Sigmoid colon (tissue), 4 donors: ENCODE measurements around the gene PIGZ.

Experiments used
- POLR2AphosphoS5 ChIP-seq, 4 donors: sonication (generic); formaldehyde crosslinking; IDR thresholded peaks; one replicate each; pipeline ENCODE4 v1.6.1; 2017; ENCODE audit warnings: antibody characterized with exemption in 4 of 4
- TF ChIP-seq, protein P1 (sequence below), 4 experiments: fragments of 450-650 bp in 3 of 4; fragments of 200-600 bp in 1 of 4; IDR thresholded peaks; one replicate each; pipeline ENCODE4 v1.5.1; 2016 to 2019; ENCODE audit warnings: antibody characterized with exemption in 4 of 4, mild to moderate bottlenecking in 3 of 4, moderate library complexity in 2 of 4

DNA sequence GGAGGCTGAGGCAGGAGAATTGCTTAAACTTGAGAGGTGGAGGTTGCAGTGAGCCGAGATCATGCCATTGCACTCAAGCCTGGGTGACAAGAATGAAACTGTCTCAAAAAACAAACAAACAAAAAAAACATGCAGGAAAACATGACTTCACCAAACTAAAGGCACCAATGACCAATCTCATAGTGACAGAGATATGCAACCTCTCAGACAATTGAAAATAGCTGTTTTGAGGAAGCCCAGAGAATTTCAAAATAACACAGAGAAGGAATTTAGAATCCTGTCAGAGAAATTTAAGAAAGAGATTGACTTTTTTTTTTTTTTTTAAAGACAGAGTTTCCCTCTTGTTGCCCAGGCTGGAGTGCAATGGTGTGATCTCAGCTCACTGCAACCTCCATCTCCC, 52.4 kb downstream of the PIGZ start:
- no peak for TF ChIP-seq POLR2AphosphoS5 (IDR thresholded peaks at IDR 0.05)
- TF ChIP-seq, protein P1, sequence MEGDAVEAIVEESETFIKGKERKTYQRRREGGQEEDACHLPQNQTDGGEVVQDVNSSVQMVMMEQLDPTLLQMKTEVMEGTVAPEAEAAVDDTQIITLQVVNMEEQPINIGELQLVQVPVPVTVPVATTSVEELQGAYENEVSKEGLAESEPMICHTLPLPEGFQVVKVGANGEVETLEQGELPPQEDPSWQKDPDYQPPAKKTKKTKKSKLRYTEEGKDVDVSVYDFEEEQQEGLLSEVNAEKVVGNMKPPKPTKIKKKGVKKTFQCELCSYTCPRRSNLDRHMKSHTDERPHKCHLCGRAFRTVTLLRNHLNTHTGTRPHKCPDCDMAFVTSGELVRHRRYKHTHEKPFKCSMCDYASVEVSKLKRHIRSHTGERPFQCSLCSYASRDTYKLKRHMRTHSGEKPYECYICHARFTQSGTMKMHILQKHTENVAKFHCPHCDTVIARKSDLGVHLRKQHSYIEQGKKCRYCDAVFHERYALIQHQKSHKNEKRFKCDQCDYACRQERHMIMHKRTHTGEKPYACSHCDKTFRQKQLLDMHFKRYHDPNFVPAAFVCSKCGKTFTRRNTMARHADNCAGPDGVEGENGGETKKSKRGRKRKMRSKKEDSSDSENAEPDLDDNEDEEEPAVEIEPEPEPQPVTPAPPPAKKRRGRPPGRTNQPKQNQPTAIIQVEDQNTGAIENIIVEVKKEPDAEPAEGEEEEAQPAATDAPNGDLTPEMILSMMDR (IDR thresholded peaks at IDR 0.05), result no peak
